ENCODE measurements around the gene FXR2. TPM values are rescaled to one million over a fixed set of nuclear protein-coding genes. Genes with fewer than 3 reads are reported as not detected.

The FXR2 gene
- total and polyA plus RNA-seq, 2 donors (not counting 3 experiments of a cell fraction or from before 2014, with no cell fraction given) = 40.1 to 48.9 TPM

- Histone ChIP-seq H3K9ac (replicated peaks; ENCODE audit: extremely low read depth, insufficient read depth, low read length) (peak within 1 kb of the TSS; percentile 73), H3K36me3 (ENCODE audit: control insufficient read depth in 2 of 2, extremely low read depth in 1 of 2, insufficient read depth in 2 of 2, low read length in 2 of 2) (peaks cover 0 to 2% of the 10 kb centered on the region in 2 experiments), H3K79me2 (ENCODE audit: control insufficient read depth, insufficient read depth, low read length) (no peaks in the 10 kb centered on the region), H2AFZ (ENCODE audit: low read depth, low read length) (peak within 1 kb of the TSS; percentile 77), H3K27me3 (ENCODE audit: control insufficient read depth in 2 of 2, insufficient read depth in 2 of 2, low read length in 2 of 2) (no peaks in the 10 kb centered on the region), H3K4me2 (ENCODE audit: insufficient read depth, low read length) (peak within 1 kb of the TSS; percentile 61), H3K27ac (ENCODE audit: insufficient read depth, low read depth, low read length) (peak within 1 kb of the TSS; percentile 66), H3K9me1 (replicated peaks; ENCODE audit: control insufficient read depth, extremely low read depth, insufficient read depth, low read length) (no peaks in the 10 kb centered on the region), H4K20me1 (replicated peaks; ENCODE audit: control insufficient read depth, extremely low read depth, insufficient read depth, low read length) (no peaks in the 10 kb centered on the region), H3K9me3 (replicated peaks; ENCODE audit: control insufficient read depth, insufficient read depth, low read length) (no peaks in the 10 kb centered on the region), H3K4me3 (replicated peaks in 1 of 3; ENCODE audit: insufficient read depth in 1 of 3, low read depth in 1 of 3, low read length in 3 of 3) (peak within 1 kb of the TSS; percentile 67 to 87 (median 81)), H3K4me1 (ENCODE audit: control insufficient read depth, extremely low read depth, insufficient read depth, low read length) (no peaks in the 10 kb centered on the region)
- dilution Hi-C loops (cut with MboI; ENCODE audit: extremely low pct_ligation_motif_present, low sequenced_read_pairs) = no loop called here
- peak; percentile 92 for DNase-seq (ENCODE audit: low read depth, low spot score)
- POLR2A ChIA-PET = interaction anchor here (0.6 to 1.8 kb wide), 5 partner anchors 9 to 151 kb away, joined by 3 to 8 read pairs (median 3); partner anchors contain the start of gene FXR2
- peak; percentile 98 for FAIRE-seq
- intact Hi-C loops (cut with micrococcal nuclease) = loop anchor here (1.0 kb wide), 1 partner anchor 12 kb away; no protein-coding TSS in a partner anchor
- CTCF ChIA-PET = interaction anchor here (0.7 to 1.8 kb wide), 10 partner anchors 9 to 191 kb away, joined by 3 to 13 read pairs (median 4); partner anchors contain the start of genes DNAH2, FXR2, TP53 and WRAP53
- TF ChIP-seq POLR2A (IDR thresholded peaks at IDR 0.05; ENCODE audit: low read depth, low read length) = peak; percentile 90
- peak; percentile 79 for TF ChIP-seq POLR2AphosphoS5 (IDR thresholded peaks at IDR 0.05; ENCODE audit: insufficient read depth, low read depth, low read length)
- no peak for TF ChIP-seq MYC (IDR thresholded peaks at IDR 0.05; ENCODE audit: low read depth, low read length)
- no TSS peak for BruUV-seq (replicated peaks)
Measured at GRCh38 chr17:7627250-7628121, 12.8 kb upstream of the FXR2 start, which contains the start of gene SAT2. Gene SAT2 (minus strand): TSS chr17:7627821. CDS start chr17:7627635, 186 bp downstream.

GRCh38 chr17:7626956-7627249, 12.2 kb upstream of the FXR2 start:
- Histone ChIP-seq H4K20me1 (replicated peaks; ENCODE audit: control insufficient read depth, extremely low read depth, insufficient read depth, low read length) (no peaks in the 10 kb centered on the region), H3K36me3 (ENCODE audit: control insufficient read depth in 2 of 2, extremely low read depth in 1 of 2, insufficient read depth in 2 of 2, low read length in 2 of 2) (peaks cover 0 to 2% of the 10 kb centered on the region in 2 experiments), H3K4me1 (ENCODE audit: control insufficient read depth, extremely low read depth, insufficient read depth, low read length) (no peaks in the 10 kb centered on the region), H3K27ac (ENCODE audit: insufficient read depth, low read depth, low read length) (peak overlapping the region; percentile 66), H3K4me3 (replicated peaks in 1 of 3; ENCODE audit: insufficient read depth in 1 of 3, low read depth in 1 of 3, low read length in 3 of 3) (peak overlapping the region; percentile 67 to 87 (median 81)), H2AFZ (ENCODE audit: low read depth, low read length) (peak overlapping the region; percentile 21), H3K27me3 (ENCODE audit: control insufficient read depth in 2 of 2, insufficient read depth in 2 of 2, low read length in 2 of 2) (no peaks in the 10 kb centered on the region), H3K9ac (replicated peaks; ENCODE audit: extremely low read depth, insufficient read depth, low read length) (peak overlapping the region; percentile 73), H3K4me2 (ENCODE audit: insufficient read depth, low read length) (peak overlapping the region; percentile 61), H3K9me3 (replicated peaks; ENCODE audit: control insufficient read depth, insufficient read depth, low read length) (no peaks in the 10 kb centered on the region), H3K9me1 (replicated peaks; ENCODE audit: control insufficient read depth, extremely low read depth, insufficient read depth, low read length) (no peaks in the 10 kb centered on the region), H3K79me2 (ENCODE audit: control insufficient read depth, insufficient read depth, low read length) (no peaks in the 10 kb centered on the region)
- DNase-seq (ENCODE audit: low read depth, low spot score) = no peak
- FAIRE-seq = no peak
- no peak for TF ChIP-seq POLR2A (IDR thresholded peaks at IDR 0.05; ENCODE audit: low read depth, low read length)
- TF ChIP-seq GATA2 (IDR thresholded peaks at IDR 0.05; ENCODE audit: insufficient read depth, insufficient read length, low read depth, low read length) = no peak
- TF ChIP-seq EZH2 (IDR thresholded peaks at IDR 0.05; ENCODE audit: borderline replicate concordance, low read depth, low read length, severe bottlenecking) = no peak
- no peak for TF ChIP-seq CTCF (IDR thresholded peaks at IDR 0.05; ENCODE audit: extremely low read depth in 1 of 2, insufficient read depth in 1 of 2, low read depth in 1 of 2, low read length in 2 of 2)
- TF ChIP-seq FOS (IDR thresholded peaks at IDR 0.05; ENCODE audit: borderline replicate concordance, insufficient read depth, low read length) = no peak
- no peak for TF ChIP-seq MAX (IDR thresholded peaks at IDR 0.05; ENCODE audit: insufficient read depth, insufficient read length)
- no peak for TF ChIP-seq POLR2AphosphoS5 (IDR thresholded peaks at IDR 0.05; ENCODE audit: insufficient read depth, low read depth, low read length)
- TF ChIP-seq JUN (IDR thresholded peaks at IDR 0.05; ENCODE audit: borderline replicate concordance, insufficient read depth, insufficient read length, low read depth) = no peak
- TF ChIP-seq MYC (IDR thresholded peaks at IDR 0.05; ENCODE audit: low read depth, low read length) = no peak
- ChIA-PET POLR2A (interaction anchor here (1.8 kb wide), 1 partner anchor 12 kb away, joined by 8 read pairs; the partner anchor contains the start of gene FXR2), CTCF (interaction anchor here (0.7 to 1.8 kb wide), 4 partner anchors 12 to 61 kb away, joined by 3 to 6 read pairs (median 3); partner anchors contain the start of gene TP53)
- intact Hi-C loops (cut with micrococcal nuclease) (loop anchor here (1.0 kb wide), 1 partner anchor 12 kb away; no protein-coding TSS in a partner anchor), dilution Hi-C loops (cut with MboI; ENCODE audit: extremely low pct_ligation_motif_present, low sequenced_read_pairs) (no loop called here)
- BruUV-seq (replicated peaks) = no TSS peak

All from endothelial cell of umbilical vein (primary cell).